Measurements from ENCODE around the gene ZC3H7A.
"Not testable (repeated sequence)": the region's sequence is repeated elsewhere in the genome, so short reads cannot be mapped to it uniquely, and the experiment has no call there.

The ZC3H7A gene

DNA sequence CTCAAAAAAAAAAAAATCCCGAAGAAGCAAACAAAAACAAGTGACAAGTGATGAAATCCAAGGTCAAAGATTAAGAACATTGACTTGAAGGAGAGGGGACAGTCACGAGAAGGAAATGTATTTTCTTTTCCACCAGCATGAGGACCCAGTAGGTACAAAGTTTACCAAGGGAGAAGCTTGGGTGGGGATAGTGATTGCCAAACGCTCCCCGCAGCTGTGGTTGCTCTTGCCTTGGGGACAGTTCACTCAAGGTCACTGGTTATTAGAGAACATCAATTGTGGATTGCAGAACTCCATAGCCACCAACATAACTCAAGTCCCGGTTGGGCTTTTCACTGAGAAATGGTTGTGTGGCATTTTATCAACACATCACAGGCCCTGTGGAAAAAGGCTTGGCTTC is 27.3 kb upstream of the ZC3H7A start:
- no peak overlapping the region for H3K27ac ChIP-seq
- H3K36me3 ChIP-seq (replicated peaks), result no peaks in the 10 kb centered on the region
- H3K4me3 ChIP-seq (ENCODE audit: low read depth, low read length), result no peak overlapping the region
- TF ChIP-seq CTCF (IDR thresholded peaks at IDR 0.05; ENCODE audit: low read depth, low read length, missing control alignments), result no peak
- H3K27me3 ChIP-seq (replicated peaks), result no peaks in the 10 kb centered on the region
- in situ Hi-C loops (cut with HindIII; ENCODE audit: low pct_ligation_motif_present, low sequenced_read_pairs), result no loop called here
- no peak for DNase-seq

DNA sequence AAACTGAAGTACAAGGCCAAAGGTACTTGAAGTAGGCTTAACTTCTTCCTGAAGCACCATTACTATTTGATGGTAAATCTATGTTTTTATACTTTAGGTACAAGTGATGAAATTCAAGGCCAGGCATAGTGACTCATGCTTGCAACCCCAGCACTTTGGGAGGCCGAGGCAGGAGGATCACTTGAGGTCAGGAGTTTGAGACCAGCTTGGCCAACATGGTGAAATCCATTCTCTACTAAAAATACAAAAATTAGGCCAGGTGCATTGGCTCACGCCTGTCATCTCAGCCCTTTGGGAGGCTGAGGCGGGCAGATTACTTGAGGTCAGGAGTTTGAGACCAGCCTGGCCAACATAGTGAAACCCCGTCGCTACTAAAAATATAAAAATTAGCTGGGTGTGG is 26.6 kb upstream of the ZC3H7A start:
- in situ Hi-C loops (cut with HindIII; ENCODE audit: low pct_ligation_motif_present, low sequenced_read_pairs); DNase-seq; H3K27me3 ChIP-seq (replicated peaks); H3K27ac ChIP-seq; H3K36me3 ChIP-seq (replicated peaks); H3K4me3 ChIP-seq (ENCODE audit: low read depth, low read length): not testable (repeated sequence)

DNA sequence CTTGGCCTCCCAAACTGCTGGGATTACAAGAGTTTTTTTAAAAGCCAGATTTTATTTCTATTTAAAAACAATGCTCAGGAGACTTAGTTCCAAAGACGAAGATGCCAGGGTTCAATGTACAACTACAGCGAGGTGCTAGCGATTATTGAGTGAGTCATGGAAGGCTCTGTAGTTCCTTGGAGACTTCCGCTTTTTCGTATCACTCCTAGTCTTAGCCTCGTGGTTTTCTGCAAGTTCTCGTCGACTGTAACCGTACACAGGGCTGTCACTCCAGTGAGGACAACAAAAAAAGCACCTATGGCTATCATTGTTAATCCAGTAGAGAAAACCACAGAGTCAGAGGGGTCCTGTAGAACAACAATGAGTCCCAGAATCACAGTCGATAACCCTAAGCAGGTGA is 22.7 kb upstream of the ZC3H7A start:
- Histone ChIP-seq H3K27me3 (replicated peaks) (no peaks in the 10 kb centered on the region), H3K27ac (no peak overlapping the region), H3K4me3 (ENCODE audit: low read depth, low read length) (no peak overlapping the region), H3K36me3 (replicated peaks) (no peaks in the 10 kb centered on the region)
- no peak for DNase-seq
- in situ Hi-C loops (cut with HindIII; ENCODE audit: low pct_ligation_motif_present, low sequenced_read_pairs), result no loop called here
- no peak for TF ChIP-seq CTCF (IDR thresholded peaks at IDR 0.05; ENCODE audit: low read depth, low read length, missing control alignments)

DNA sequence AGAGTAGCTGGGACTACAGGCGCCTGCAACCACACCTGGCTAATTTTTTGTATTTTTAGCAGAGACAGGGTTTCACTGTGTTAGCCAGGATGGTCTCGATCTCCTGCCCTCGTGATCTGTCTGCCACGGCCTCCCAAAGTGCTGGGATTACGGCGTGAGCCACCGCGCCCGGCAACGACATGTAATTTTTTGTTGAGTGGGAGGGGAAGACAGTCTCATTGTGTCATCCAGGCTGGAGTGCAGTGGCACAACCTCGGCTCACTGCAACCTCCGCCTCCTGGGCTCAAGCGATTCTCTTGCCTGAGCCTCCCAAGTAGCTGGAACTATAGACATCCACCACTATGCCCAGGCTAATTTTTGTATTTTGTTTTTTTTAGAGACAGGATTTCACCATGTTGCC is 21.9 kb upstream of the ZC3H7A start:
- in situ Hi-C loops (cut with HindIII; ENCODE audit: low pct_ligation_motif_present, low sequenced_read_pairs); H3K4me3 ChIP-seq (ENCODE audit: low read depth, low read length); H3K27ac ChIP-seq; H3K27me3 ChIP-seq (replicated peaks); DNase-seq; H3K36me3 ChIP-seq (replicated peaks): not testable (repeated sequence)

DNA sequence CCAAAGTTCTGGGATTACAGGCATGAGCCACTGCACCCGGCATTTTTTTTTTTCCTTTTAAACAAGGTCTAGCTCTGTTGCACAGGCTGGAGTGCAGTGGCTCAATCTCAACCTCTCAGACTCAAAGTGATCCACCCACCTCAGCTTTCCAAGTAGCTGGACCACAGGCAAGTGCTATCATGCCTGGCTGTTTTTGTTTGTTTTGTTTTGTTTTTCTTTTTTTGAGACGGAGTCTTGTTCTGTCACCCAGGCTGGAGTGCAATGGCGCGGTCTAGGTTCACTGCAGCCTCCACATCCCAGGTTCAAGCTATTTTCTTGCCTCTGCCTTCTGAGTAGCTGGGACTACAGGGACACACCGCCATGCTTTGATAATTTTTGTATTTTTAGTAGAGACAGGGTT is 19.1 kb upstream of the ZC3H7A start:
- DNase-seq, result no peak
- in situ Hi-C loops (cut with HindIII; ENCODE audit: low pct_ligation_motif_present, low sequenced_read_pairs), result no loop called here
- no peaks in the 10 kb centered on the region for H3K36me3 ChIP-seq (replicated peaks)
- no peak for TF ChIP-seq CTCF (IDR thresholded peaks at IDR 0.05; ENCODE audit: low read depth, low read length, missing control alignments)
- H3K27me3 ChIP-seq (replicated peaks), result no peaks in the 10 kb centered on the region
- H3K27ac ChIP-seq, result no peak overlapping the region
- H3K4me3 ChIP-seq (ENCODE audit: low read depth, low read length), result no peak overlapping the region

DNA sequence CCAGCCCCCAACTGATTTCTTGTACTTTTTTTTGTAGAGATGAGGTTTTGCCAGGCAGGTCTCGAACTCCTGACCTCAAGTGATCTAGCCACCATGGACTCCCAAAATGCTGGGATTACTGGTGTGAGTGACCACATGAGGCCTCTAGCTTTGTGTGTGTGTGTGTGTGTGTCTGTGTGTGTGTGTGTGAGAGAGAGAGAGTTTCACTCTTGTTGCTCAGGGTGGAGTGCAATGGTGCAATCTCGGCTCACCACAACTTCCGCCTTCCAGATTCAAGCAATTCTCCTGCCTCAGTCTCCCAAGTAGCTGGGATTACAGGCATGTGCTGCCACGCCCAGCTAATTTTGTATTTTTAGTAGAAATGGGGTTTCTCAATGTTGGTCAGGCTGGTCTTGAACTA is 17.7 kb upstream of the ZC3H7A start:
- H3K4me3 ChIP-seq (ENCODE audit: low read depth, low read length); H3K27me3 ChIP-seq (replicated peaks); H3K27ac ChIP-seq; in situ Hi-C loops (cut with HindIII; ENCODE audit: low pct_ligation_motif_present, low sequenced_read_pairs); H3K36me3 ChIP-seq (replicated peaks); DNase-seq: not testable (repeated sequence)

DNA sequence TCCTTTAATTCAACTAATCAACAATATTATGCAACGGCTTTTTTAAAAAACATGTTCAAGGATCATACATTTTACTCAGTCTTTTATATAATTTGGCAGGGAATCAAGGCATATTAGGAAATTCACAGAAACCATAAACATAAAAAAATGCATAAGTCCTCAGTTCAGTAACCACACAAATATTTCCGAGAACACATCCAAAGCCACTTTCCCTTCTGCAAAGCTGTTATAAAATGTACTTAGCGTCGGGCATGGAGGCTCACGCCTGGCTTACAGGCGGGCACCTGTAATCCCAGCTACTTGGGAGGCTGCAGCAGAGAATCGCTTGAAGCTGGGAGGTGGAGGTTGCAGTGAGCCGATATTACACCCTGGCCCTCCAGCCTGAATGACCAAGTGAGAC is 9.7 kb upstream of the ZC3H7A start:
- no peaks in the 10 kb centered on the region for H3K36me3 ChIP-seq (replicated peaks)
- in situ Hi-C loops (cut with HindIII; ENCODE audit: low pct_ligation_motif_present, low sequenced_read_pairs), result no loop called here
- TF ChIP-seq CTCF (IDR thresholded peaks at IDR 0.05; ENCODE audit: low read depth, low read length, missing control alignments), result no peak
- no peaks in the 10 kb centered on the region for H3K27me3 ChIP-seq (replicated peaks)
- H3K27ac ChIP-seq, result no peak overlapping the region
- DNase-seq, result no peak
- H3K4me3 ChIP-seq (ENCODE audit: low read depth, low read length), result no peak overlapping the region
